H9 (cell line): ENCODE measurements around the gene ARHGEF5. TPM values are rescaled to one million over a fixed set of nuclear protein-coding genes. Genes with fewer than 3 reads are reported as not detected.

Experiments used
- DNase-seq: peaks from one replicate; pipeline ENCODE4 v3.0.0-alpha.2; 2017
- H2AFZ ChIP-seq: one replicate; pipeline ENCODE4 v1.6.1; 2013; ENCODE audit warnings: mild to moderate bottlenecking, low read length, control low read depth, moderate library complexity
- H2AK5ac ChIP-seq: 2 replicates; pipeline ENCODE4 v1.6.1; 2013; ENCODE audit warnings: low read length, control low read depth, mixed read lengths; ENCODE audit not compliant: insufficient read length
- H2BK120ac ChIP-seq: one replicate; pipeline ENCODE4 v1.6.1; 2013; ENCODE audit warnings: low read depth, mild to moderate bottlenecking, low read length, control low read depth, inconsistent platforms; ENCODE audit not compliant: poor library complexity, severe bottlenecking
- H2BK12ac ChIP-seq: 2 replicates; pipeline ENCODE4 v1.6.1; 2013; ENCODE audit warnings: low read length, control low read depth, mixed read lengths, low read depth; ENCODE audit not compliant: insufficient read length
- H2BK15ac ChIP-seq: 2 replicates; pipeline ENCODE4 v1.6.1; 2013; ENCODE audit warnings: low read depth, low read length, control low read depth
- H2BK20ac ChIP-seq: one replicate; pipeline ENCODE4 v1.6.1; 2013; ENCODE audit warnings: low read depth, mild to moderate bottlenecking, low read length, control low read depth, inconsistent platforms; ENCODE audit not compliant: poor library complexity, severe bottlenecking
- H2BK5ac ChIP-seq: 2 replicates; pipeline ENCODE4 v1.6.1; 2013; ENCODE audit warnings: low read length, control low read depth, mixed read lengths; ENCODE audit not compliant: insufficient read length
- H3K14ac ChIP-seq: 2 replicates; pipeline ENCODE4 v1.6.1; 2013; ENCODE audit warnings: low read length, control low read depth; ENCODE audit not compliant: insufficient read depth
- H3K18ac ChIP-seq: 2 replicates; pipeline ENCODE4 v1.6.1; 2013; ENCODE audit warnings: low read depth, mild to moderate bottlenecking, mixed read lengths, low read length, control low read depth; ENCODE audit not compliant: insufficient read length
- H3K23ac ChIP-seq: 2 replicates; pipeline ENCODE4 v1.6.1; 2013; ENCODE audit warnings: low read length, control low read depth, mixed read lengths, low read depth; ENCODE audit not compliant: insufficient read length
- H3K23me2 ChIP-seq: 2 replicates; pipeline ENCODE4 v1.6.1; 2013; ENCODE audit warnings: low read depth, mild to moderate bottlenecking, mixed read lengths, low read length, control low read depth; ENCODE audit not compliant: insufficient read length, poor library complexity, severe bottlenecking
- H3K27ac ChIP-seq: 2 replicates; pipeline ENCODE4 v1.5.1; 2013; ENCODE audit warnings: low read length, control low read depth, mixed read lengths, low read depth; ENCODE audit not compliant: insufficient read length
- H3K27me3 ChIP-seq: 2 replicates; pipeline ENCODE4 v1.6.1; 2013; ENCODE audit warnings: low read length, control low read depth, inconsistent platforms; ENCODE audit not compliant: insufficient read depth
- H3K4ac ChIP-seq: 2 replicates; pipeline ENCODE4 v1.6.1; 2013; ENCODE audit warnings: low read depth, mild to moderate bottlenecking, control low read depth, inconsistent platforms, low read length, moderate library complexity
- H3K4me1 ChIP-seq: 2 replicates; pipeline ENCODE4 v1.6.1; 2013; ENCODE audit warnings: low read length, control low read depth, inconsistent platforms; ENCODE audit not compliant: insufficient read depth
- H3K4me2 ChIP-seq: 2 replicates; pipeline ENCODE4 v1.6.1; 2013; ENCODE audit warnings: low read length, control low read depth, mixed read lengths; ENCODE audit not compliant: insufficient read length, insufficient read depth
- H3K56ac ChIP-seq: 2 replicates; pipeline ENCODE4 v1.6.1; 2013; ENCODE audit warnings: low read depth, mild to moderate bottlenecking, mixed read lengths, low read length, control low read depth; ENCODE audit not compliant: insufficient read length
- H3K79me1 ChIP-seq: 2 replicates; pipeline ENCODE4 v1.6.1; 2013; ENCODE audit warnings: low read depth, mild to moderate bottlenecking, moderate library complexity, low read length, control low read depth, inconsistent platforms; ENCODE audit not compliant: insufficient read depth, poor library complexity, severe bottlenecking
- H3K79me2 ChIP-seq: 2 replicates; pipeline ENCODE4 v1.6.1; 2013; ENCODE audit warnings: low read length, control low read depth, inconsistent platforms; ENCODE audit not compliant: insufficient read depth
- H3K9ac ChIP-seq: 2 replicates; pipeline ENCODE4 v1.6.1; 2013; ENCODE audit warnings: low read length, control low read depth, mixed read lengths; ENCODE audit not compliant: insufficient read length; ENCODE audit errors: extremely low read depth
- H3K9me3 ChIP-seq: one replicate; pipeline ENCODE4 v1.6.1; 2013; ENCODE audit warnings: low read depth, low read length, inconsistent platforms; ENCODE audit not compliant: control insufficient read depth
- H3T11ph ChIP-seq: one replicate; pipeline ENCODE4 v1.6.1; 2013; ENCODE audit warnings: mild to moderate bottlenecking, low read length, control low read depth, inconsistent platforms
- H4K20me1 ChIP-seq: one replicate; pipeline ENCODE4 v1.6.1; 2013; ENCODE audit not compliant: control insufficient read depth, insufficient read length, insufficient read depth
- H4K5ac ChIP-seq: 2 replicates; pipeline ENCODE4 v1.6.1; 2013; ENCODE audit warnings: low read depth, mild to moderate bottlenecking, mixed read lengths, low read length, control low read depth; ENCODE audit not compliant: insufficient read length
- H4K8ac ChIP-seq: replicated peaks from 2 replicates; pipeline ENCODE4 v1.6.1; 2013; ENCODE audit warnings: low read length, control low read depth, mixed read lengths, low read depth; ENCODE audit not compliant: insufficient read length
- H4K91ac ChIP-seq: 2 replicates; pipeline ENCODE4 v1.6.1; 2013; ENCODE audit warnings: low read depth, mild to moderate bottlenecking, moderate library complexity, mixed read lengths, low read length, control low read depth; ENCODE audit not compliant: insufficient read length
- H3K27ac Mint-ChIP-seq, 3 experiments: 2 replicates in 2 of 3; 3 replicates in 1 of 3; pipeline ENCODE4 v1.8.0; 2020 to 2021; ENCODE audit warnings: mixed read lengths in 3 of 3, mild to moderate bottlenecking in 1 of 3, moderate library complexity in 1 of 3
- H3K27me3 Mint-ChIP-seq: 2 replicates; pipeline ENCODE4 v1.8.0; 2021; ENCODE audit warnings: low read depth, mild to moderate bottlenecking, moderate library complexity, mixed read lengths
- H3K36me3 Mint-ChIP-seq, 3 experiments: 2 replicates in 2 of 3; 3 replicates in 1 of 3; pipeline ENCODE4 v1.8.0; 2020 to 2021; ENCODE audit warnings: low read depth in 3 of 3, mixed read lengths in 3 of 3; ENCODE audit not compliant: insufficient read depth in 1 of 3
- H3K4me1 Mint-ChIP-seq, 2 experiments: 2 replicates each; pipeline ENCODE4 v1.8.0; 2020; ENCODE audit warnings: mixed read lengths in 2 of 2
- H3K4me3 Mint-ChIP-seq, 2 experiments: 2 replicates in 1 of 2; 3 replicates in 1 of 2; pipeline ENCODE4 v1.8.0; 2020 to 2021; ENCODE audit warnings: mild to moderate bottlenecking in 2 of 2, mixed read lengths in 2 of 2, moderate library complexity in 1 of 2
- H3K9me3 Mint-ChIP-seq, 2 experiments: 2 replicates in 1 of 2; 3 replicates in 1 of 2; pipeline ENCODE4 v1.8.0; 2020; ENCODE audit warnings: mild to moderate bottlenecking in 2 of 2, mixed read lengths in 2 of 2, moderate library complexity in 1 of 2
- CTCF ChIP-seq: fragments of 200-600 bp; sonication (generic); conservative IDR thresholded peaks from 3 replicates; pipeline ENCODE4 v1.8.0; 2021; ENCODE audit warnings: antibody characterized with exemption, mild to moderate bottlenecking
- WGBS: extraction: QIAGEN DNeasy Blood & Tissue Kit; methylation state at CpG from one replicate; pipeline ENCODE4 v1.1.7; 2013; ENCODE audit warnings: missing lambda C conversion rate, low lambda C conversion rate, mixed read lengths; ENCODE audit not compliant: insufficient read length; ENCODE audit errors: extremely low coverage; 5-methylcytosine and 5-hydroxymethylcytosine counted together
- total RNA-seq: library from RNA; stranded (reverse); gene quantifications from 2 replicates; pipeline ENCODE4 v1.2.1, GENCODE V29; 2021

ARHGEF5 gene
- total RNA-seq, 1 experiment from 2014 or later: 33.9 TPM

- Histone ChIP-seq H3K27ac (no peak overlapping the region), H4K8ac (no peak overlapping the region), H2AFZ (no peak overlapping the region), H2BK15ac (no peak overlapping the region), H4K5ac (no peak overlapping the region), H3T11ph (no peak overlapping the region), H3K4ac (no peak overlapping the region), H3K4me2 (no peak overlapping the region), H3K56ac (no peak overlapping the region), H3K9me3 (no peaks in the 10 kb centered on the region), H2BK12ac (no peak overlapping the region), H3K23ac (no peak overlapping the region), H3K79me1 (no peaks in the 10 kb centered on the region), H2BK5ac (no peak overlapping the region), H3K4me1 (peaks cover 6% of the 10 kb centered on the region; the same call in 1 of the 2 replicates), H3K27me3 (no peaks in the 10 kb centered on the region), H4K91ac (no peak overlapping the region), H2AK5ac (no peak overlapping the region), H4K20me1 (no peaks in the 10 kb centered on the region), H3K14ac (no peak overlapping the region), H3K9ac (no peak overlapping the region), H3K23me2 (no peaks in the 10 kb centered on the region), H2BK120ac (no peak overlapping the region), H3K79me2 (no peaks in the 10 kb centered on the region), H3K18ac (no peak overlapping the region), H2BK20ac (no peak overlapping the region)
- peaks cover 27% of the 10 kb centered on the region in 2 experiments for H3K4me1 Mint-ChIP-seq
- no peak overlapping the region for H3K4me3 Mint-ChIP-seq
- no peak for TF ChIP-seq CTCF
- no peaks in the 10 kb centered on the region for H3K27me3 Mint-ChIP-seq
- no peak overlapping the region; a peak in 3 of 7 replicates for H3K27ac Mint-ChIP-seq
- no peaks in the 10 kb centered on the region for H3K36me3 Mint-ChIP-seq
- H3K9me3 Mint-ChIP-seq: no peaks in the 10 kb centered on the region; a peak in 1 of 5 replicates
- DNase-seq: peak; percentile 13
- WGBS: no CpG with 5 or more reads among the region's 7 CpGs
Measured at GRCh38 chr7:144390481-144390880, 35.3 kb downstream of the ARHGEF5 start.
